Caco-2 (cell line): ENCODE data around the gene SLC38A6. TPM values are rescaled to one million over a fixed set of nuclear protein-coding genes. Genes with fewer than 3 reads are reported as not detected.

Source experiments
- BruUV-seq: library from RNA; stranded (reverse); fragments of 400-500 nt; replicated peaks from 2 replicates; lab custom pipeline; 2021; lab: Mats Ljungman, UMichigan
- CTCF ChIA-PET: fragments of 300-600 bp; sonication (Branson Sonifier 250); formaldehyde crosslinking; loops from one replicate; lab custom pipeline; 2022; ENCODE audit warnings: antibody characterized with exemption; lab: Charles Lee
- POLR2A ChIA-PET: fragments of 300-600 bp; sonication (Branson Sonifier 250); formaldehyde crosslinking; loops from one replicate; lab custom pipeline; 2022; ENCODE audit warnings: antibody characterized with exemption; lab: Charles Lee
- DNase-seq, 2 experiments: peaks; one replicate each; pipeline versions ENCODE4 v3.0.0 to v3.0.0-alpha.2; 2020 to 2022
- H3K27me3 ChIP-seq: replicated peaks from 2 replicates; pipeline ENCODE4 v1.6.0; 2011; ENCODE audit warnings: low read length; ENCODE audit not compliant: control insufficient read depth, insufficient read depth
- H3K36me3 ChIP-seq: 2 replicates; pipeline ENCODE4 v1.5.1; 2011; ENCODE audit warnings: low read length; ENCODE audit not compliant: control insufficient read depth, insufficient read depth
- H3K4me1 ChIP-seq: fragments of 250-450 bp; sonication (Bioruptor Pico); 2 replicates; pipeline ENCODE4 v1.5.1; 2020; ENCODE audit warnings: mild to moderate bottlenecking
- H3K4me3 ChIP-seq: 2 replicates; pipeline ENCODE4 v1.5.1; 2011; ENCODE audit warnings: low read depth, mild to moderate bottlenecking, control low read depth, low read length
- H3K9me3 ChIP-seq: fragments of 250-450 bp; sonication (Bioruptor Pico); 2 replicates; pipeline ENCODE4 v1.5.1; 2020; ENCODE audit warnings: mild to moderate bottlenecking, moderate library complexity
- H3K27ac Mint-ChIP-seq: one replicate; pipeline ENCODE4 v1.8.0; 2022; ENCODE audit warnings: mixed read lengths; ENCODE audit not compliant: unreplicated experiment
- H3K27me3 Mint-ChIP-seq: one replicate; pipeline ENCODE4 v1.8.0; 2022; ENCODE audit warnings: mixed read lengths; ENCODE audit not compliant: insufficient read depth, unreplicated experiment
- H3K36me3 Mint-ChIP-seq: one replicate; pipeline ENCODE4 v1.8.0; 2022; ENCODE audit warnings: mild to moderate bottlenecking, mixed read lengths; ENCODE audit not compliant: insufficient read depth, unreplicated experiment
- H3K4me1 Mint-ChIP-seq: one replicate; pipeline ENCODE4 v1.8.0; 2022; ENCODE audit warnings: low read depth, mixed read lengths; ENCODE audit not compliant: unreplicated experiment
- H3K4me3 Mint-ChIP-seq: one replicate; pipeline ENCODE4 v1.8.0; 2022; ENCODE audit warnings: mild to moderate bottlenecking, moderate library complexity, mixed read lengths; ENCODE audit not compliant: unreplicated experiment
- H3K9me3 Mint-ChIP-seq: one replicate; pipeline ENCODE4 v1.8.0; 2022; ENCODE audit warnings: mixed read lengths; ENCODE audit not compliant: unreplicated experiment
- intact Hi-C: fragments of 100-400 bp; cut with micrococcal nuclease; formaldehyde crosslinking; loops from one replicate; pipeline ENCODE4 v1.10.0; 2022; ENCODE audit not compliant: unreplicated experiment
- total RNA-seq: library from RNA; stranded (reverse); gene quantifications from 2 replicates; pipeline ENCODE4 v1.2.3, GENCODE V29; 2022
- TF ChIP-seq, protein P1 (sequence below), 2 experiments: fragments of 200-600 bp in 1 of 2; IDR thresholded peaks; 1 replicate in 1 of 2; 2 replicates in 1 of 2; pipeline versions ENCODE4 v1.5.1 to v1.8.0; 2011 to 2022; ENCODE audit warnings: antibody characterized with exemption in 1 of 2, control low read depth in 1 of 2, inconsistent platforms in 1 of 2, low read depth in 1 of 2, low read length in 1 of 2, mild to moderate bottlenecking in 1 of 2, moderate library complexity in 1 of 2; ENCODE audit not compliant: insufficient read depth in 1 of 2, severe bottlenecking in 1 of 2, unreplicated experiment in 1 of 2

Gene SLC38A6
- total RNA-seq, 1 experiment from 2014 or later: 11.5 TPM

DNA sequence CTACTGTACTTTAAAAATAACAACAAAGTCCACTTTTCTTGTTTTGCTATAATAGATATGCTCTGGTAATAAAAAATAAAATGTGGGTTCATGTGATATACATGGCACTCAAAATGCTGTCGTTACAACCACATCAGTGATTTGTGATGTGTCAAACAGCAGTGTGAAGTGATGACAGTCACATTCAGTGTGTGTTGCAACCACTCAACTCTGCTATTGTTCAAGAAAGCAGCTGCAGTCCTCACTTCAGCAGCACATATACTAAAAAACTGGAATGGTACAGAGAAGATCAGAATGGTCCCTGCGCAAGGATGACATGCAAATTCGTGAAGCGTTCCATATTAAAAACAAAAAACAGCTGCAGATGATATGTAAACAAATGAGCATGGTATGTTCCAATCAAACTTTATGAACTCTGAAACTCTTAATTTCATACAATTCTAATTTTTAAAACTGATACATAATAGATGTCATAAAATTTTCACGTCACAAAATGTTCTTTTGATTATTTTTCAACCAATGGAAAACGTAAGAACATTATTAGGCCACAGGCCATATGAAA lies 6.9 kb upstream of the SLC38A6 start:
- CTCF ChIA-PET: no interaction called here
- DNase-seq: no peak
- Histone ChIP-seq H3K36me3 (peaks cover 2% of the 10 kb centered on the region), H3K4me3 (no peak overlapping the region), H3K27me3 (no peaks in the 10 kb centered on the region), H3K4me1 (no peaks in the 10 kb centered on the region; the same call in 1 of the 2 replicates), H3K9me3 (no peaks in the 10 kb centered on the region)
- BruUV-seq: no TSS peak
- H3K27me3 Mint-ChIP-seq: no peaks in the 10 kb centered on the region
- H3K27ac Mint-ChIP-seq: no peak overlapping the region
- TF ChIP-seq, protein P1, sequence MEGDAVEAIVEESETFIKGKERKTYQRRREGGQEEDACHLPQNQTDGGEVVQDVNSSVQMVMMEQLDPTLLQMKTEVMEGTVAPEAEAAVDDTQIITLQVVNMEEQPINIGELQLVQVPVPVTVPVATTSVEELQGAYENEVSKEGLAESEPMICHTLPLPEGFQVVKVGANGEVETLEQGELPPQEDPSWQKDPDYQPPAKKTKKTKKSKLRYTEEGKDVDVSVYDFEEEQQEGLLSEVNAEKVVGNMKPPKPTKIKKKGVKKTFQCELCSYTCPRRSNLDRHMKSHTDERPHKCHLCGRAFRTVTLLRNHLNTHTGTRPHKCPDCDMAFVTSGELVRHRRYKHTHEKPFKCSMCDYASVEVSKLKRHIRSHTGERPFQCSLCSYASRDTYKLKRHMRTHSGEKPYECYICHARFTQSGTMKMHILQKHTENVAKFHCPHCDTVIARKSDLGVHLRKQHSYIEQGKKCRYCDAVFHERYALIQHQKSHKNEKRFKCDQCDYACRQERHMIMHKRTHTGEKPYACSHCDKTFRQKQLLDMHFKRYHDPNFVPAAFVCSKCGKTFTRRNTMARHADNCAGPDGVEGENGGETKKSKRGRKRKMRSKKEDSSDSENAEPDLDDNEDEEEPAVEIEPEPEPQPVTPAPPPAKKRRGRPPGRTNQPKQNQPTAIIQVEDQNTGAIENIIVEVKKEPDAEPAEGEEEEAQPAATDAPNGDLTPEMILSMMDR (IDR thresholded peaks at IDR 0.05; ENCODE audit: insufficient read depth in 1 of 2, low read depth in 1 of 2, low read length in 1 of 2, severe bottlenecking in 1 of 2, unreplicated experiment in 1 of 2): no peak
- peaks cover 27% of the 10 kb centered on the region for H3K36me3 Mint-ChIP-seq
- H3K4me3 Mint-ChIP-seq: no peak overlapping the region
- POLR2A ChIA-PET: no interaction called here
- intact Hi-C loops: no loop called here
- no peaks in the 10 kb centered on the region for H3K9me3 Mint-ChIP-seq
- H3K4me1 Mint-ChIP-seq: no peaks in the 10 kb centered on the region

DNA sequence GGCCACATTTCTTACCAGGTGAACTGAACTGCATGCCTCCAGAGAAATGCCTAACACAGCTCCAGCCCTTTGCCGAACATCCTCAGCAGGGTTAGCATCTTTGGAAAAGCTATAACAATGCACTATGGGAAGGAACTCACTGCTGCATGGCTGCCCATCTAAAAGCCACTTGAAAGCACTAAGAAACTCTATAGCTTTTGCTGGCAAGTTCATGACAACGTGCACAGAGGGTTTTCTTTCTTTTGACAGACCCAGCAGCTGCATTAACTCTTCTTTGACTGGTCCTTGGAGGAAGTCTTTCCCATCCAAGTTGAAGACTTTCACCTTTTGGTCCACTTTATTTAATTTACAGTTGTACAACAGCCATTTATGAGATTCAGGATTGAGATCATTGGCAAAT lies 5.5 kb upstream of the SLC38A6 start:
- Mint-ChIP-seq H3K9me3 (no peaks in the 10 kb centered on the region), H3K4me1 (no peaks in the 10 kb centered on the region), H3K27me3 (no peaks in the 10 kb centered on the region), H3K4me3 (no peak overlapping the region), H3K27ac (no peak overlapping the region), H3K36me3 (peaks cover 32% of the 10 kb centered on the region)
- BruUV-seq: no TSS peak
- Histone ChIP-seq H3K36me3 (peaks cover 2% of the 10 kb centered on the region), H3K4me3 (no peak overlapping the region), H3K27me3 (no peaks in the 10 kb centered on the region), H3K9me3 (no peaks in the 10 kb centered on the region), H3K4me1 (peaks cover 6% of the 10 kb centered on the region; the same call in 1 of the 2 replicates)
- TF ChIP-seq, protein P1 (IDR thresholded peaks at IDR 0.05; ENCODE audit: insufficient read depth in 1 of 2, low read depth in 1 of 2, low read length in 1 of 2, severe bottlenecking in 1 of 2, unreplicated experiment in 1 of 2): no peak
- DNase-seq: no peak
- CTCF ChIA-PET: no interaction called here
- intact Hi-C loops: no loop called here
- POLR2A ChIA-PET: no interaction called here

DNA sequence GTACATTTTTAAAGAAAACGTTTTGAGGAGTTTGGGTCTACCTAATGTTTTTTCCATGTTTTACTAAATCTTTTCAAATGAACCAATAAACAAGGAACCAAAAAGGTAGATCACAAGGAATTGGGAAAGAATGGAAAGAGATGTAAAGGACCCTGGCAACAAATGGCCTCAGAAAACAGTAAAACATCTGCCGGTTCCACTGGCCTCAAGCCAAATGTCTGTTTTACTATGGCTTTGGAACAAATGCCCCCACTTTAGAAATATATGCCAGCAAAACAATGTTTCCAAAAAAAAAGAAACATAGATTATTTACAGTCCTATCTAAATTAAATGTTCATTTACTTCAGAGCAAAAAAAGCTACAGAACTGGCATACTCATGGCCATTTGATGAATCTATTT lies 3.2 kb upstream of the SLC38A6 start:
- H3K4me3 Mint-ChIP-seq: no peak overlapping the region
- H3K9me3 Mint-ChIP-seq: no peaks in the 10 kb centered on the region
- intact Hi-C loops: no loop called here
- ChIA-PET POLR2A (no interaction called here), CTCF (no interaction called here)
- Histone ChIP-seq H3K9me3 (no peaks in the 10 kb centered on the region), H3K27me3 (no peaks in the 10 kb centered on the region), H3K36me3 (peaks cover 2% of the 10 kb centered on the region), H3K4me3 (no peak overlapping the region), H3K4me1 (peaks cover 6% of the 10 kb centered on the region; the same call in 1 of the 2 replicates)
- TF ChIP-seq, protein P1 (IDR thresholded peaks at IDR 0.05; ENCODE audit: insufficient read depth in 1 of 2, low read depth in 1 of 2, low read length in 1 of 2, severe bottlenecking in 1 of 2, unreplicated experiment in 1 of 2): no peak
- BruUV-seq: no TSS peak
- H3K4me1 Mint-ChIP-seq: no peaks in the 10 kb centered on the region
- no peak for DNase-seq
- H3K27me3 Mint-ChIP-seq: no peaks in the 10 kb centered on the region
- H3K36me3 Mint-ChIP-seq: peaks cover 27% of the 10 kb centered on the region
- H3K27ac Mint-ChIP-seq: no peak overlapping the region
